ENCODE results near the gene WDHD1. TPM values are rescaled to one million over a fixed set of nuclear protein-coding genes. Genes with fewer than 3 reads are reported as not detected.
"Not testable (repeated sequence)": the region's sequence is repeated elsewhere in the genome, so short reads cannot be mapped to it uniquely, and the experiment has no call there.

The WDHD1 gene
- total RNA-seq, 2 donors from 2014 or later = 3.0 to 5.1 TPM

GRCh38 chr14:54899573-54899972 lies 127.3 kb downstream of the WDHD1 start:
- H3K27me3 ChIP-seq (replicated peaks; ENCODE audit: insufficient read depth) = no peaks in the 10 kb centered on the region
- intact Hi-C loops (cut with DNase I) = no loop called here
- 99% methylated on average over 5 of the region's 5 CpGs for WGBS
- no peaks in the 10 kb centered on the region for H3K36me3 ChIP-seq
- no peaks in the 10 kb centered on the region for H3K4me1 ChIP-seq (replicated peaks)
- no peaks in the 10 kb centered on the region for H3K9me3 ChIP-seq
- TF ChIP-seq POLR2AphosphoS5 (IDR thresholded peaks at IDR 0.05) = no peak
- TF ChIP-seq CTCF (IDR thresholded peaks at IDR 0.05) = no peak
- no peak for TF ChIP-seq POLR2A (IDR thresholded peaks at IDR 0.05)
- DNase-seq (ENCODE audit: low spot score) = no peak
- H3K27ac ChIP-seq = no peak overlapping the region
- H3K4me3 ChIP-seq = no peak overlapping the region

- intact Hi-C loops (cut with DNase I) = not testable (repeated sequence)
Measured at GRCh38 chr14:54897809-54898555, 128.9 kb downstream of the WDHD1 start.

GRCh38 chr14:54895683-54896082 lies 131.2 kb downstream of the WDHD1 start:
- no peak for TF ChIP-seq CTCF (IDR thresholded peaks at IDR 0.05)
- no peak for TF ChIP-seq POLR2AphosphoS5 (IDR thresholded peaks at IDR 0.05)
- no peak for TF ChIP-seq POLR2A (IDR thresholded peaks at IDR 0.05)
- no peak overlapping the region for H3K27ac ChIP-seq
- no peaks in the 10 kb centered on the region for H3K36me3 ChIP-seq
- DNase-seq (ENCODE audit: low spot score) = no peak
- H3K27me3 ChIP-seq (replicated peaks; ENCODE audit: insufficient read depth) = no peaks in the 10 kb centered on the region
- WGBS = 80% methylated on average over 4 of the region's 4 CpGs
- H3K4me1 ChIP-seq (replicated peaks) = no peaks in the 10 kb centered on the region
- H3K4me3 ChIP-seq = no peak overlapping the region
- intact Hi-C loops (cut with DNase I) = no loop called here
- no peaks in the 10 kb centered on the region for H3K9me3 ChIP-seq

More at GRCh38 chr14:54897809-54898555, 128.9 kb downstream of the WDHD1 start:
- not testable (repeated sequence) for H3K4me1 ChIP-seq (replicated peaks); DNase-seq (ENCODE audit: low spot score); H3K27ac ChIP-seq; H3K4me3 ChIP-seq; H3K9me3 ChIP-seq; H3K27me3 ChIP-seq (replicated peaks; ENCODE audit: insufficient read depth); H3K36me3 ChIP-seq
- 87% methylated on average over 5 of the region's 5 CpGs for WGBS

GRCh38 chr14:54894995-54895394 lies 131.9 kb downstream of the WDHD1 start:
- no peaks in the 10 kb centered on the region for H3K27me3 ChIP-seq (replicated peaks; ENCODE audit: insufficient read depth)
- no peak for DNase-seq (ENCODE audit: low spot score)
- 75% methylated on average over 3 of the region's 3 CpGs for WGBS
- H3K4me3 ChIP-seq = no peak overlapping the region
- no peaks in the 10 kb centered on the region for H3K4me1 ChIP-seq (replicated peaks)
- H3K27ac ChIP-seq = no peak overlapping the region
- no peaks in the 10 kb centered on the region for H3K36me3 ChIP-seq
- H3K9me3 ChIP-seq = no peaks in the 10 kb centered on the region
- intact Hi-C loops (cut with DNase I) = no loop called here
- TF ChIP-seq POLR2AphosphoS5 (IDR thresholded peaks at IDR 0.05) = no peak
- no peak for TF ChIP-seq POLR2A (IDR thresholded peaks at IDR 0.05)
- no peak for TF ChIP-seq CTCF (IDR thresholded peaks at IDR 0.05)

GRCh38 chr14:54893151-54893760 lies 133.6 kb downstream of the WDHD1 start:
- H3K27me3 ChIP-seq (replicated peaks; ENCODE audit: insufficient read depth) = no peaks in the 10 kb centered on the region
- H3K4me1 ChIP-seq (replicated peaks) = no peaks in the 10 kb centered on the region
- WGBS = 79% methylated on average over 3 of the region's 3 CpGs
- intact Hi-C loops (cut with DNase I) = no loop called here
- H3K36me3 ChIP-seq = no peaks in the 10 kb centered on the region
- no peak overlapping the region for H3K27ac ChIP-seq
- no peak for DNase-seq (ENCODE audit: low spot score)
- TF ChIP-seq CTCF (IDR thresholded peaks at IDR 0.05) (peak; percentile 21 to 73 (median 51)), POLR2A (IDR thresholded peaks at IDR 0.05) (no peak)
- H3K4me3 ChIP-seq = no peak overlapping the region
- no peaks in the 10 kb centered on the region for H3K9me3 ChIP-seq
